RWPE2 (cell line): ENCODE results near the gene SKIC8.
A peak's percentile ranks its signal among the peaks of the same experiment; 100 is the strongest.

Experiments
- ATAC-seq: fragments of 200-7000 bp; cut with Tn5 transposase; 3 replicates; pipeline ENCODE4 v1.9.1; 2021; ENCODE audit warnings: low read depth
- DNase-seq: peaks from one replicate; pipeline ENCODE4 v3.0.0-alpha.2; 2020; ENCODE audit warnings: low spot score
- H3K27ac ChIP-seq: fragments of 450-650 bp; 2 replicates; pipeline ENCODE4 v1.5.1; 2017; ENCODE audit warnings: mild to moderate bottlenecking; ENCODE audit not compliant: poor library complexity, severe bottlenecking
- H3K27me3 ChIP-seq: fragments of 250-450 bp; sonication (Bioruptor Pico); 2 replicates; pipeline ENCODE4 v1.5.1; 2021; ENCODE audit warnings: mild to moderate bottlenecking, moderate library complexity; ENCODE audit not compliant: insufficient read depth, poor library complexity, severe bottlenecking
- H3K36me3 ChIP-seq: fragments of 250-450 bp; sonication (Bioruptor Pico); 2 replicates; pipeline ENCODE4 v1.5.1; 2020; ENCODE audit warnings: low read depth, mild to moderate bottlenecking, moderate library complexity
- H3K4me1 ChIP-seq: fragments of 250-450 bp; sonication (Bioruptor Pico); 2 replicates; pipeline ENCODE4 v1.5.1; 2021; ENCODE audit warnings: mild to moderate bottlenecking, moderate library complexity; ENCODE audit not compliant: insufficient read depth, poor library complexity, severe bottlenecking
- H3K4me3 ChIP-seq: fragments of 250-450 bp; sonication (Bioruptor Pico); 2 replicates; pipeline ENCODE4 v1.5.1; 2021; ENCODE audit warnings: mild to moderate bottlenecking, moderate library complexity; ENCODE audit not compliant: severe bottlenecking
- H3K9me3 ChIP-seq: fragments of 250-450 bp; sonication (Bioruptor Pico); 2 replicates; pipeline ENCODE4 v1.5.1; 2021; ENCODE audit warnings: mild to moderate bottlenecking, moderate library complexity; ENCODE audit not compliant: severe bottlenecking
- CTCF ChIP-seq: fragments of 450-650 bp; IDR thresholded peaks from one replicate; pipeline ENCODE4 v1.5.1; 2017; ENCODE audit warnings: mild to moderate bottlenecking, moderate library complexity; ENCODE audit not compliant: poor library complexity, severe bottlenecking

The SKIC8 gene

GRCh38 chr15:78299101-78299930 is at the start of gene SKIC8:
Gene SKIC8 (minus strand): TSS chr15:78299609. CDS start chr15:78295686, 3,923 bp downstream.
- H3K27ac ChIP-seq, result peak within 1 kb of the TSS; percentile 27
- H3K9me3 ChIP-seq, result no peaks in the 10 kb centered on the region
- peak; percentile 95 for ATAC-seq
- peak; percentile 96 for DNase-seq
- peak within 1 kb of the TSS; percentile 89 for H3K4me3 ChIP-seq
- H3K4me1 ChIP-seq, result peaks cover 26% of the 10 kb centered on the region
- H3K36me3 ChIP-seq, result peaks cover 25% of the 10 kb centered on the region
- H3K27me3 ChIP-seq, result no peaks in the 10 kb centered on the region
- TF ChIP-seq CTCF, result peak; percentile 13

- H3K4me1 ChIP-seq, result no peaks in the 10 kb centered on the region
- no peak for DNase-seq
- H3K27ac ChIP-seq, result no peak overlapping the region
- H3K4me3 ChIP-seq, result no peak overlapping the region
- H3K9me3 ChIP-seq, result no peaks in the 10 kb centered on the region
- no peak for TF ChIP-seq CTCF
- ATAC-seq, result no peak; the same call in 2 of the 3 replicates
- no peaks in the 10 kb centered on the region for H3K36me3 ChIP-seq
- peaks cover 32% of the 10 kb centered on the region for H3K27me3 ChIP-seq
Observed at GRCh38 chr15:78347586-78348543, 48.5 kb upstream of the SKIC8 start.

GRCh38 chr15:78345396-78346125 is 46.2 kb upstream of the SKIC8 start:
- ATAC-seq (no peak), DNase-seq (no peak)
- Histone ChIP-seq H3K9me3 (no peaks in the 10 kb centered on the region), H3K27me3 (peaks cover 55% of the 10 kb centered on the region), H3K36me3 (no peaks in the 10 kb centered on the region), H3K27ac (no peak overlapping the region), H3K4me1 (no peaks in the 10 kb centered on the region), H3K4me3 (no peak overlapping the region)
- TF ChIP-seq CTCF, result no peak

- H3K36me3 ChIP-seq, result no peaks in the 10 kb centered on the region
- H3K4me1 ChIP-seq, result no peaks in the 10 kb centered on the region
- H3K27me3 ChIP-seq, result peaks cover 76% of the 10 kb centered on the region
- no peak overlapping the region for H3K4me3 ChIP-seq
- no peaks in the 10 kb centered on the region for H3K9me3 ChIP-seq
- no peak overlapping the region for H3K27ac ChIP-seq
- DNase-seq (no peak), ATAC-seq (no peak)
- TF ChIP-seq CTCF, result no peak
Observed at GRCh38 chr15:78343276-78344060, 44.1 kb upstream of the SKIC8 start.
